ENCODE data around the gene USH1C.

DNA sequence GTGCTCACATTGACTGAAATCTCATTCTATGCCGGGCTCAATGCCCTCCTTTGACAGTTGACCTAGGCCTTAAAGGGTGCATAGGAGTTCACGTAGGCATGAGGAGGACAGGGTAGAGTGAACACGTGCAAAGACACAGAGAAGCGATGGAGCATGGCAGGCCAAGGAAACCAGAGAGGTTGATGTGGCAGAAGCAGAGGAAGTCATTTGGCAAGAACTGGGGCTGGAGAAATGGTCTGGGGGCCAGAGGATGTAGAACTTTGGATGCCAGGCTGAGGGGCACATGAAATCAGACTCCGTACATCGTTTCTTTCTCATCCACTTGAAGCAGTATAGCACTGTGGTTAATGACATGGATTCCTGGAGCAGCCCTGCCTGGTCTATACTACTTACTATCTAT, 54.0 kb downstream of the USH1C start:
- TF ChIP-seq GATA2 (IDR thresholded peaks at IDR 0.05; ENCODE audit: low read depth, low read length) (no peak), GATA3 (IDR thresholded peaks at IDR 0.05; ENCODE audit: low read depth, low read length) (no peak)
